WTC11 (cell line): ENCODE results near the gene RSPO3.

Experiments
- CREB1 ChIP-seq: sonication (generic); formaldehyde crosslinking; IDR thresholded peaks from 2 replicates; pipeline ENCODE4 v1.8.0; 2023; ENCODE audit warnings: mild to moderate bottlenecking, missing genetic modification reagents
- FOXK1 ChIP-seq: sonication (generic); formaldehyde crosslinking; IDR thresholded peaks from 2 replicates; pipeline ENCODE4 v1.8.0; 2022; ENCODE audit warnings: mild to moderate bottlenecking, moderate library complexity, missing genetic modification reagents
- NR3C1 ChIP-seq: sonication (generic); formaldehyde crosslinking; conservative IDR thresholded peaks from 2 replicates; pipeline ENCODE4 v1.8.1; 2023; ENCODE audit warnings: low read depth, mild to moderate bottlenecking, missing genetic modification reagents
- RELA ChIP-seq: sonication (generic); formaldehyde crosslinking; IDR thresholded peaks from 2 replicates; pipeline ENCODE4 v1.8.1; 2022; ENCODE audit warnings: missing genetic modification reagents, mild to moderate bottlenecking, borderline replicate concordance
- SMAD3 ChIP-seq: sonication (generic); formaldehyde crosslinking; IDR thresholded peaks from 2 replicates; pipeline ENCODE4 v1.8.0; 2022; ENCODE audit warnings: missing genetic modification reagents, mild to moderate bottlenecking, borderline replicate concordance
- TCF7 ChIP-seq: sonication (generic); formaldehyde crosslinking; IDR thresholded peaks from 2 replicates; pipeline ENCODE4 v1.8.0; 2022; ENCODE audit warnings: mild to moderate bottlenecking, low read depth, missing genetic modification reagents, moderate library complexity
- ZBTB43 ChIP-seq: sonication (generic); formaldehyde crosslinking; IDR thresholded peaks from 2 replicates; pipeline ENCODE4 v1.8.1; 2023; ENCODE audit warnings: mild to moderate bottlenecking, missing genetic modification reagents
- ZNF263 ChIP-seq: sonication (generic); formaldehyde crosslinking; IDR thresholded peaks from 2 replicates; pipeline ENCODE4 v1.8.1; 2022; ENCODE audit warnings: low read depth, mild to moderate bottlenecking, moderate library complexity, missing genetic modification reagents
- TF ChIP-seq, protein P1 (sequence below): fragments of 200-600 bp; IDR thresholded peaks from 2 replicates; pipeline ENCODE4 v1.8.0; 2022; ENCODE audit warnings: antibody characterized with exemption
- TF ChIP-seq, protein P2 (sequence below): fragments of 250-450 bp; sonication (Bioruptor Pico); IDR thresholded peaks from 2 replicates; pipeline ENCODE4 v1.9.0; 2021; ENCODE audit warnings: mild to moderate bottlenecking
- TF ChIP-seq, protein P3 (sequence below): sonication (generic); formaldehyde crosslinking; IDR thresholded peaks from 2 replicates; pipeline ENCODE4 v1.8.1; 2022; ENCODE audit warnings: low read depth, mild to moderate bottlenecking, moderate library complexity, missing genetic modification reagents, borderline replicate concordance

GRCh38 chr6:127073222-127073621, 45.2 kb upstream of the RSPO3 start:
- TF ChIP-seq, protein P1, sequence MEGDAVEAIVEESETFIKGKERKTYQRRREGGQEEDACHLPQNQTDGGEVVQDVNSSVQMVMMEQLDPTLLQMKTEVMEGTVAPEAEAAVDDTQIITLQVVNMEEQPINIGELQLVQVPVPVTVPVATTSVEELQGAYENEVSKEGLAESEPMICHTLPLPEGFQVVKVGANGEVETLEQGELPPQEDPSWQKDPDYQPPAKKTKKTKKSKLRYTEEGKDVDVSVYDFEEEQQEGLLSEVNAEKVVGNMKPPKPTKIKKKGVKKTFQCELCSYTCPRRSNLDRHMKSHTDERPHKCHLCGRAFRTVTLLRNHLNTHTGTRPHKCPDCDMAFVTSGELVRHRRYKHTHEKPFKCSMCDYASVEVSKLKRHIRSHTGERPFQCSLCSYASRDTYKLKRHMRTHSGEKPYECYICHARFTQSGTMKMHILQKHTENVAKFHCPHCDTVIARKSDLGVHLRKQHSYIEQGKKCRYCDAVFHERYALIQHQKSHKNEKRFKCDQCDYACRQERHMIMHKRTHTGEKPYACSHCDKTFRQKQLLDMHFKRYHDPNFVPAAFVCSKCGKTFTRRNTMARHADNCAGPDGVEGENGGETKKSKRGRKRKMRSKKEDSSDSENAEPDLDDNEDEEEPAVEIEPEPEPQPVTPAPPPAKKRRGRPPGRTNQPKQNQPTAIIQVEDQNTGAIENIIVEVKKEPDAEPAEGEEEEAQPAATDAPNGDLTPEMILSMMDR, result no peak
- TF ChIP-seq, protein P2, sequence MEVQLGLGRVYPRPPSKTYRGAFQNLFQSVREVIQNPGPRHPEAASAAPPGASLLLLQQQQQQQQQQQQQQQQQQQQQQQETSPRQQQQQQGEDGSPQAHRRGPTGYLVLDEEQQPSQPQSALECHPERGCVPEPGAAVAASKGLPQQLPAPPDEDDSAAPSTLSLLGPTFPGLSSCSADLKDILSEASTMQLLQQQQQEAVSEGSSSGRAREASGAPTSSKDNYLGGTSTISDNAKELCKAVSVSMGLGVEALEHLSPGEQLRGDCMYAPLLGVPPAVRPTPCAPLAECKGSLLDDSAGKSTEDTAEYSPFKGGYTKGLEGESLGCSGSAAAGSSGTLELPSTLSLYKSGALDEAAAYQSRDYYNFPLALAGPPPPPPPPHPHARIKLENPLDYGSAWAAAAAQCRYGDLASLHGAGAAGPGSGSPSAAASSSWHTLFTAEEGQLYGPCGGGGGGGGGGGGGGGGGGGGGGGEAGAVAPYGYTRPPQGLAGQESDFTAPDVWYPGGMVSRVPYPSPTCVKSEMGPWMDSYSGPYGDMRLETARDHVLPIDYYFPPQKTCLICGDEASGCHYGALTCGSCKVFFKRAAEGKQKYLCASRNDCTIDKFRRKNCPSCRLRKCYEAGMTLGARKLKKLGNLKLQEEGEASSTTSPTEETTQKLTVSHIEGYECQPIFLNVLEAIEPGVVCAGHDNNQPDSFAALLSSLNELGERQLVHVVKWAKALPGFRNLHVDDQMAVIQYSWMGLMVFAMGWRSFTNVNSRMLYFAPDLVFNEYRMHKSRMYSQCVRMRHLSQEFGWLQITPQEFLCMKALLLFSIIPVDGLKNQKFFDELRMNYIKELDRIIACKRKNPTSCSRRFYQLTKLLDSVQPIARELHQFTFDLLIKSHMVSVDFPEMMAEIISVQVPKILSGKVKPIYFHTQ (CRISPR knock-in tag), result no peak
- TF ChIP-seq ZBTB43, result no peak
- TF ChIP-seq ZNF263 (CRISPR knock-in tag), result no peak
- no peak for TF ChIP-seq SMAD3 (CRISPR knock-in tag)
- TF ChIP-seq, protein P3, sequence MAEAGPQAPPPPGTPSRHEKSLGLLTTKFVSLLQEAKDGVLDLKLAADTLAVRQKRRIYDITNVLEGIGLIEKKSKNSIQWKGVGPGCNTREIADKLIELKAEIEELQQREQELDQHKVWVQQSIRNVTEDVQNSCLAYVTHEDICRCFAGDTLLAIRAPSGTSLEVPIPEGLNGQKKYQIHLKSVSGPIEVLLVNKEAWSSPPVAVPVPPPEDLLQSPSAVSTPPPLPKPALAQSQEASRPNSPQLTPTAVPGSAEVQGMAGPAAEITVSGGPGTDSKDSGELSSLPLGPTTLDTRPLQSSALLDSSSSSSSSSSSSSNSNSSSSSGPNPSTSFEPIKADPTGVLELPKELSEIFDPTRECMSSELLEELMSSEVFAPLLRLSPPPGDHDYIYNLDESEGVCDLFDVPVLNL (CRISPR knock-in tag), result no peak
- TF ChIP-seq RELA, result no peak
- TF ChIP-seq TCF7, result no peak
- TF ChIP-seq NR3C1 (CRISPR knock-in tag), result no peak
- no peak for TF ChIP-seq FOXK1 (CRISPR knock-in tag)
- no peak for TF ChIP-seq CREB1 (CRISPR knock-in tag)
